Right lobe of liver (tissue), 6 donors: ENCODE measurements around the gene CNPY1. TPM values are rescaled to one million over a fixed set of nuclear protein-coding genes. Genes with fewer than 3 reads are reported as not detected.

Experiments used
- ATAC-seq, 4 donors: fragments of 200-7000 bp; cut with Tn5 transposase; one replicate each; pipeline ENCODE4 v1.9.1; 2020; ENCODE audit warnings: mild to moderate bottlenecking in 4 of 4, moderate library complexity in 4 of 4
- DNase-seq, 3 donors: peaks; one replicate each; pipeline ENCODE4 v3.0.0-alpha.2; 2020
- H3K27ac ChIP-seq, 3 donors: fragments of 200-600 bp; one replicate each; pipeline ENCODE4 v1.8.0; 2022
- H3K27me3 ChIP-seq, 2 donors: fragments of 200-600 bp; one replicate each; pipeline ENCODE4 v1.8.0; 2022
- H3K36me3 ChIP-seq, 4 donors: fragments of 200-600 bp; sonication (generic) in 1 of 4; one replicate each; pipeline versions ENCODE4 v1.5.1 to v1.8.0; 2017 to 2022; ENCODE audit warnings: control low read depth in 1 of 4
- H3K4me1 ChIP-seq, 4 donors: fragments of 200-600 bp; sonication (generic) in 1 of 4; one replicate each; pipeline versions ENCODE4 v1.5.1 to v1.8.0; 2017 to 2022; ENCODE audit warnings: control low read depth in 1 of 4
- H3K4me3 ChIP-seq, 3 donors: fragments of 200-600 bp; one replicate each; pipeline ENCODE4 v1.8.0; 2022
- H3K9me3 ChIP-seq, 4 donors: fragments of 200-600 bp; sonication (generic) in 1 of 4; one replicate each; pipeline versions ENCODE4 v1.5.1 to v1.8.0; 2017 to 2022; ENCODE audit warnings: control low read depth in 1 of 4
- CTCF ChIP-seq, 4 donors: fragments of 200-600 bp in 3 of 4; fragments of 450-650 bp in 1 of 4; IDR thresholded peaks; one replicate each; pipeline versions ENCODE4 v1.5.1 to v1.8.0; 2016 to 2022; ENCODE audit warnings: antibody characterized with exemption in 4 of 4, mild to moderate bottlenecking in 2 of 4
- POLR2A ChIP-seq: fragments of 450-650 bp; IDR thresholded peaks from one replicate; pipeline ENCODE4 v1.6.1; 2017; ENCODE audit warnings: antibody characterized with exemption, mild to moderate bottlenecking
- WGBS: methylation state at CpG from one replicate; pipeline ENCODE4 v1.1.6; 2018; ENCODE audit warnings: low coverage, low lambda C conversion rate; ENCODE audit not compliant: insufficient coverage; ENCODE audit errors: missing lambda C conversion rate; 5-methylcytosine and 5-hydroxymethylcytosine counted together
- intact Hi-C, 2 donors: fragments of 100-400 bp; cut with DNase I; formaldehyde crosslinking; loops; one replicate each; pipeline versions ENCODE4 v1.11.2 to v1.14.1; 2022
- total RNA-seq, 6 experiments: library from RNA; depleted of rRNA in 2 of 6; stranded (reverse); fragments of >200 nt in 2 of 6; fragmentation: NEBNext Ultra II Directional in 3 of 6; extraction: Animal tissue kit (Norgen Biotek cat#: 25700) in 3 of 6; gene quantifications; one replicate each; pipeline versions ENCODE4 v1.1.0 to v1.2.4, GENCODE V29; 2016 to 2023
- donor health status: DM: no; HTN: yes; CAD: no.
- donor health status: DM: no; HTN: no; CAD: no.
- donor health status: DM: no; HTN: no; CAD: no.
- donor health status: DM: no; HTN: yes; CAD: no.
- donor health status: DM: no; HTN: yes; CAD: no.

Gene CNPY1
- total RNA-seq, 6 experiments from 2014 or later = 0.19 TPM; not detected in 5

GRCh38 chr7:155488483-155489127, 57.8 kb downstream of the CNPY1 start:
- H3K4me3 ChIP-seq = no peak overlapping the region
- DNase-seq (no peak), ATAC-seq (no peak)
- no peaks in the 10 kb centered on the region for H3K9me3 ChIP-seq
- WGBS = 35% methylated on average over 2 of the region's 9 CpGs
- no peaks in the 10 kb centered on the region for H3K4me1 ChIP-seq
- intact Hi-C loops = no loop called here
- H3K36me3 ChIP-seq = no peaks in the 10 kb centered on the region
- TF ChIP-seq POLR2A (no peak), CTCF (IDR thresholded peaks at IDR 0.05) (no peak)
- no peak overlapping the region for H3K27ac ChIP-seq
- peaks cover 0 to 23% of the 10 kb centered on the region in 2 donors for H3K27me3 ChIP-seq

GRCh38 chr7:155487509-155488482, 58.6 kb downstream of the CNPY1 start:
- ATAC-seq (no peak), DNase-seq (no peak)
- Histone ChIP-seq H3K4me1 (no peaks in the 10 kb centered on the region), H3K4me3 (no peak overlapping the region), H3K9me3 (no peaks in the 10 kb centered on the region), H3K27ac (no peak overlapping the region), H3K27me3 (peaks cover 0 to 23% of the 10 kb centered on the region in 2 donors), H3K36me3 (no peaks in the 10 kb centered on the region)
- TF ChIP-seq POLR2A (no peak), CTCF (IDR thresholded peaks at IDR 0.05) (no peak)
- intact Hi-C loops = no loop called here
- 64% methylated on average over 13 of the region's 31 CpGs for WGBS

GRCh38 chr7:155486783-155487508, 59.4 kb downstream of the CNPY1 start:
- Histone ChIP-seq H3K4me3 (no peak overlapping the region), H3K27me3 (peaks cover 0 to 21% of the 10 kb centered on the region in 2 donors), H3K9me3 (no peaks in the 10 kb centered on the region), H3K36me3 (no peaks in the 10 kb centered on the region), H3K4me1 (no peaks in the 10 kb centered on the region), H3K27ac (no peak overlapping the region)
- intact Hi-C loops = no loop called here
- no peak for ATAC-seq
- TF ChIP-seq CTCF (IDR thresholded peaks at IDR 0.05) = no peak
- TF ChIP-seq POLR2A = no peak
- WGBS = 71% methylated on average over 14 of the region's 18 CpGs
- DNase-seq = no peak

GRCh38 chr7:155484483-155485399, 61.6 kb downstream of the CNPY1 start:
- intact Hi-C loops = no loop called here
- TF ChIP-seq POLR2A (no peak), CTCF (IDR thresholded peaks at IDR 0.05) (no peak)
- H3K27me3 ChIP-seq = no peaks in the 10 kb centered on the region

More at GRCh38 chr7:155484483-155485399, 61.6 kb downstream of the CNPY1 start:
- Histone ChIP-seq H3K27ac (no peak overlapping the region), H3K9me3 (no peaks in the 10 kb centered on the region), H3K36me3 (no peaks in the 10 kb centered on the region), H3K4me1 (no peaks in the 10 kb centered on the region), H3K4me3 (no peak overlapping the region)
- DNase-seq (no peak), ATAC-seq (no peak)
- 66% methylated on average over 10 of the region's 23 CpGs for WGBS
